OCI-LY7 (cell line): ENCODE data around the gene BMP2.

Source experiments
- EZH2phosphoT487 ChIP-seq: fragments of 200-600 bp; sonication (generic); IDR thresholded peaks from 2 replicates; pipeline ENCODE4 v1.6.1; 2018; ENCODE audit warnings: low read depth, borderline replicate concordance, mild to moderate bottlenecking, mixed run types, antibody characterized with exemption, low read length, moderate library complexity, mixed read lengths
- TF ChIP-seq, protein P1 (sequence below): fragments of 200-600 bp; sonication (generic); conservative IDR thresholded peaks from 2 replicates; pipeline ENCODE4 v1.5.1; 2014; ENCODE audit warnings: mild to moderate bottlenecking, antibody characterized with exemption, low read length, moderate library complexity, mixed read lengths

DNA sequence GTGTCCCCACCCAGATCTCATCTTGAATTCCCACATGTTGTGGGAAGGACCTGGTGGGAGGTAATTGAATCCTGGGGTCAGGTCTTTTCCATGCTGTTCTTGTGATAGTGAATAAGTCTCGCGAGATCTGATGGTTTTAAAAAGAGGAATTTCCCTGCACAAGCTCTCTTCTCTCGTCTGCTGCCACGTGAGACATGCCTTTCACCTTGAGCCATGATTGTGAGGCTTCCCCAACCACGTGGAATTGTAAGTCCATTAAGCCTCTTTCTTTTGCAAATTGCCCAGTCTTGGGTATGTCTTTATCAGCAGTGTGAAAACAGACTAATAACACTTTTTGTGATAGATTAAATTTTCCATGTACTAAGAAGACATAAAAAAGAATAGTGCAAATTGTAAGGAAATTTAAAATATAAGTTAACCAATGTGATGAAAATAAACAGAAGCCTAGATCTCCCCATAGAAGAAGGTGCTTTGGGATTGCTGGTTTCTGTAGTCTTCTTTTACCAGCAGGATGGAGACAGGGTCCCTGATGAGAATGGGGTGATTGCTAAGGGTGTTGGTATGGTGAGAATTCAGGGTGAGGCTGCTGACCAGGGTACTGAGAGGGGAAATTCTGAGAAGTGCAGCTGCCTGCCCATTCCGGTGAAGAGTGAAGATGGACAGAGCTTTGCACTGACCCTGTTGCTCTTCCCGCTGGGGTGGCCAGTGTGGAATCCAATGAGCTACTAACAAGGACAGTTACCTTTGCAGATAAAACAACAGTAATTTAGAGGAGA is 50.7 kb downstream of the BMP2 start:
- TF ChIP-seq, protein P1, sequence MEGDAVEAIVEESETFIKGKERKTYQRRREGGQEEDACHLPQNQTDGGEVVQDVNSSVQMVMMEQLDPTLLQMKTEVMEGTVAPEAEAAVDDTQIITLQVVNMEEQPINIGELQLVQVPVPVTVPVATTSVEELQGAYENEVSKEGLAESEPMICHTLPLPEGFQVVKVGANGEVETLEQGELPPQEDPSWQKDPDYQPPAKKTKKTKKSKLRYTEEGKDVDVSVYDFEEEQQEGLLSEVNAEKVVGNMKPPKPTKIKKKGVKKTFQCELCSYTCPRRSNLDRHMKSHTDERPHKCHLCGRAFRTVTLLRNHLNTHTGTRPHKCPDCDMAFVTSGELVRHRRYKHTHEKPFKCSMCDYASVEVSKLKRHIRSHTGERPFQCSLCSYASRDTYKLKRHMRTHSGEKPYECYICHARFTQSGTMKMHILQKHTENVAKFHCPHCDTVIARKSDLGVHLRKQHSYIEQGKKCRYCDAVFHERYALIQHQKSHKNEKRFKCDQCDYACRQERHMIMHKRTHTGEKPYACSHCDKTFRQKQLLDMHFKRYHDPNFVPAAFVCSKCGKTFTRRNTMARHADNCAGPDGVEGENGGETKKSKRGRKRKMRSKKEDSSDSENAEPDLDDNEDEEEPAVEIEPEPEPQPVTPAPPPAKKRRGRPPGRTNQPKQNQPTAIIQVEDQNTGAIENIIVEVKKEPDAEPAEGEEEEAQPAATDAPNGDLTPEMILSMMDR = no peak
- TF ChIP-seq EZH2phosphoT487 = no peak
